Stimulated activated CD4-positive, alpha-beta T cell treated with anti-CD3 and anti-CD28 coated beads, Interleukin-12 subunit alpha, Interleukin-12 subunit beta, amount 100 ng/mL, for 4 hours (primary cell): Measurements from ENCODE around the gene SCD5.

ENCODE experiments used
- DNase-seq: peaks from one replicate; pipeline ENCODE4 v3.0.0-alpha.2; 2020

The SCD5 gene

DNA sequence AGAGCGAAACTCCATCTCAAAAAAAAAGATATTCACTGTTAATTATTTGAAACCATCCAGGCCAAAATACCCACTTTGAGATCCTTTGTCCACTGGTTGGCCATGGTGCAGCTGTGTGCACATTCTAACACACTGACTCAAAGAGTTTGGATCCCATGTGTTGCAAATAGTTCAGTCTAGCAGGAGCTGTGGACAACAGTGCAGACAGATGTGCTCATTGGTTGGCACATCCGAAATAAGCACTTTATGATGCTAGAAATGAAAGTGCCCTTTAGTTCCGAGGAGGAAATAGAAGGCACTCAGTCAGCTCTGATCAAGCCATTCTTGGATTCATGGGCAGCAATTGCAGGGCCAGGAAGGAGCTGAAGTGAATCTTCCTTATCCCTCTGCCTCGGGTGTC lies 173.8 kb downstream of the SCD5 start:
- no peak for DNase-seq

DNA sequence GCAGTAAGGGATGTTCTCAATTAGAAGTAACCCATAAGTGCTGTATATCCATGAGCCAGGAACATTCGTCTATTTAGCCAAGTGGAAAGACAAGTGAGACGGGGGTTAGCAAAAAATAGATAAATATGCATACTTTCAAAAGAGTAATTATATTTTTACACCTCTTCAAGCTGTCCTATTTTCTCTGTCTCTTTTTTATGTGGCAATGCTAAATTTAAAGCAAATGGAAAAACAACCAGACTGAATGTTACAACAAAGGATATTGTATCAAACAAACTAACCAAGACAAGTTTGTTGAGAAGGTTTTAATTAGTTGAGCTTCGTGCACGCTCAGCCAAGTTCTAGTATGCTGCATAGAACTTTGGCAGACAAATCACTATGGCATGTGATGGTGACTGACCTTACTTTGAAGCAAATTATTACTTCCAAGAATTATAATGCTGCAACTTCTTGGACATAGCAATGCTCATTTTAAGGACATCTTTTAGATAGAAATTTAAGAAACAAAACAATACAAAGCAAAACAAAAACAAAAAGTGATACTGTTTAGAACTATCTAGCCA lies 175.4 kb downstream of the SCD5 start:
- DNase-seq: no peak

DNA sequence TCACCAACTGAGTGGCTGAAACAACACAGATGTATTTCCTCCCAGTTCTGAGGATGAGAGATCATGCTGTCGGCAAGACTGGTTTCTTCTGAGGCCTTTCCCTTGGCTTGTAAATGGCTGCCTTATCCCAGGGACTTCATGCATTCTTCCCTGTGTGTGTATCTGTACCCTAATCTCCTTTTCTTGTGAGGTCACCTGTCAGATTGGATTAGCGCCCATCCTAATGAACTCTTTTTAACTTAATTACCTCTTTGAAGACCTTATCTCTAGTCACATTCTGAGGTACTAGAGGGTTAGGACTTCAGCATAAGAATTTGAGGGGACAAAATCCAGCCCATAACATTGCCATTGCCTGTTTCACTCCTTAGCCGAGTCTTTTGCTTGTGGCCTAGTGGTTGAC lies 177.3 kb downstream of the SCD5 start:
- DNase-seq: no peak

DNA sequence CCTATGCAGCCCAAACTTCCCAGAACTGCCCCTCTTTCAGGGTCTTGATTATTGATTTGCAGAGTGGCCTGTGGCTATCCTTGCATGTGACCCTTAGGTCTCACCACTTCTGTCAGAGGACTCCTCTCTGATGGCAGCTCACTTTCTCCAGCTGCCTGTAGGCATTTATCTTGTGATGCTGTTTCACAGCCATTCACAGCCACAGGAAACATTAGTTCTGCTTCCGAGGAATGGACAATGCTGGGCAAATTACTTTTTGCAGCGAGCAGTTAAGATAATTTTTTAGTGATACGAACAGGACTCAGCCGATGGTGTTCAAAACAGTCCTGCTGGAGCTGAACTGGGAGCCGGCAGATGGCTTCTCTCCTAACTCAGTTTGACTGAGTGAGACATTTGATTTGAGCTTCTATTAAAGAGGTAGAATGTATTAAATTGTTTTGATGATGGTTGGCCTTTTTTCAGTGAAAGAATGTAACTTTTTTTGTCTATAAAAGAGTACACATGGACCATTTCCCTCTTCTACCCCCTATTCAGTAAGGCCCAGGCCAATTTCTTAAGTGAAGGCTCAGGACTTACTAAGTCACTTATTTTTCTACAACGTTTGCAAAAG lies 178.4 kb downstream of the SCD5 start:
- no peak for DNase-seq

DNA sequence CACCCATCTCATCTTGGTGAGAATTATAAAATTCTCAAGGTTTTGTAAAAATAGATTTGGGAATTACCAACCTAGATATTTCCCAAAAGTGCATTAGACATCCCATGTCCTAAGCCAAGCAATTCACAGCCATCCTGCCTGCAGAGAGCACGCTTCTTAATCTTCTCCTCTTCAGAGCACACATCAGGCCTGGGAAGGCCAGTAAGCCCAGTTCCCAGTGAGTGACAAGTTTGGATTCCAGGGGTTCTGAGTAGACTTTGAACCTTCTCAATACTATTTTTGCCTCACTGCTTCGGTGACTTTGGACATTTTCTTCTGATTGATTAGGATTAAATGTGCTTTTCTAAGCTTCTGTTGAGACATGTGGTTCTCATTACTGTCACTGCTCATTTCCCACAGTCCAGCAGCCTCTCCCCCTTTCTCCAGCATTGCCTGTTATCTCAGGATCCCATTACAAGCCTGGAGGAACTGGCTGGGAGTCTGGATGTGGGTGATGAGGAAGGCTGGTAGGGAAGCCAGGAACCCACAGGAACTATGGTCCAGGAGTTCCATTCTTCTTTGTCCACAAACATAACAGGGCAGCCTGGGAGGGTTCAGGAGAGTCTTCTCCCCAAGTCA lies 180.4 kb downstream of the SCD5 start:
- DNase-seq: no peak

DNA sequence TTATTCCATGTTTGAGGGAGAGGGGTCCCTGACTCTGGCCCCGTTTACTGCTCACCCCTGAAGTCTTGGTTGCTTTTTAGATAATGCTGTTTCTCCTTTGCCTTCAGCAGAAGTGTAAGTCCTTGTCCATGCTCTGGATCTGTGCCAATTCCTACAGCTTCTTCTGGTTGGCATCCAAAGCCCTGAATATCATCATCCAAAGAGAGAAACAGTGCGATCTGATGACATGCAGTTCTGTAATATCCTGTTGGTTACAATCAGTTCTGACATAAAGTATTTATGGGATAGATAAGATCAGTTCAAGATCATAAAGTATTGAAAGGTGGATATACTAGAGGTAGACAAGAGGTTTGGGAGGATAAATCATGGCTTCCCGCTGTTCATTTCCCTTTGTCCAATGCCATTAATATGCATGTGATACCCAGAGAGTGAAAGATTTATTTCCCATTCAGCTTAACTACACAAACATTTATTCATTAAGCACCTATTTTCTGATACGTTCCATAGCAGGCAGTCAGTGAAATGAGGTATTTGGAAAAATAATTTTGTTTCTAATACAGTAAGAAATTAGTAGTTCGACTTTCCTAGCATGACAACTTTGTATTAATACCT lies 183.7 kb downstream of the SCD5 start:
- DNase-seq: no peak

DNA sequence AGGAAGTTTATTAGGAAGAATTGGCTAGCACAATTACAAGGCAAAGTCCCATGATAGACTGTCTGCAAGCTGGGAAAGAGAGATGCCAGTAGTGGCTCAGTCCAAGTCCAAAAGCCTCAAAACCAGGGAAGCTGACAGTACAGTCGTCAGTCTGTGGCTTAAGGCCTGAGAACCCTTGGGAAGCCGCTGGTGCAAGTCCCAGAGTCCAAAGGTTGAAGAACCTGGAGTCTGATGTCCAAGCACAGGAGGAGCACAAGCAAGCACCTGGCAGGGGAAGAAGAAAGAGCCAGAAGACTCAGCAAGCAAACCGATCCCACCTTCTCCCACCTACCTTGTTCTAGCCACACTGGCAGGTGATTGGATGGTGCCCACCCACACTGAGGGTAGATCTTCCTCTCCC lies 185.5 kb downstream of the SCD5 start:
- no peak for DNase-seq

DNA sequence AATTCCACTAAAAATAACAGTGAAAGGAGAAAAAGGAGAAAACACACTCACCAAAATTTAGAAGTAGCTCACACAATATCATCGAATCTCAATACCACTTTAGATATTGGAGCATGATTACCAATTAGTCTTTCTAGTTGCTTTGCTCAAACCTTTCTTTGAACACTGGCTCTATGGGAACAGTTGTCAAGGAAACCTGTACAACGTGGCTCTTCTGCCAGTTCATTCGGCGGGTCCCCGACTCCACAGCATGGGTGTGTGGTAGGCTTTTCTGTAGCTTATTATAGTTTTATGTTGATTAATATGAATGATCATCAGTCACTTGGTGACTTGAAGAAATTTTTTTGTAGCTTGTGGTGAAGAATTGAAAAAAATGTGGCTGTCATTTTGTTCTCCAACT lies 186.6 kb downstream of the SCD5 start:
- no peak for DNase-seq

DNA sequence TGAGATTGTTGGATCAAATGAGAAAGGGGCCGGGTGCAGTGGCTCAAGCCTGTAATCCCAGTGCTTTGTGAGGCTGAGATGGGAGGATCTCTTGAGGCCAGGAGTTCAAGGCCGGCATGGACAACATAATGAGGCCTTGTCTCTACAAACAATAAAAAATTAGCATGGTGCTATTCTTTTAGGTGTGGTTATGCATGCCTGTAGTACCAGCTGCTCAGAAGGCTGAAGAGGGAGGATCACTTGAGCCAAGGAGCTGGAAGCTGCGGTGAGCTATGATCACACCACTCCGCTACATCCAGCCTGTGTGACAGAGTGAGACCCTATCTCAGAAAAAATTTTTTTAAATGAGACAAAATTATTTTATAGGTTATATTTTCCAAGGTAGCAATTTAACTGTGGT lies 187.1 kb downstream of the SCD5 start:
- no peak for DNase-seq

DNA sequence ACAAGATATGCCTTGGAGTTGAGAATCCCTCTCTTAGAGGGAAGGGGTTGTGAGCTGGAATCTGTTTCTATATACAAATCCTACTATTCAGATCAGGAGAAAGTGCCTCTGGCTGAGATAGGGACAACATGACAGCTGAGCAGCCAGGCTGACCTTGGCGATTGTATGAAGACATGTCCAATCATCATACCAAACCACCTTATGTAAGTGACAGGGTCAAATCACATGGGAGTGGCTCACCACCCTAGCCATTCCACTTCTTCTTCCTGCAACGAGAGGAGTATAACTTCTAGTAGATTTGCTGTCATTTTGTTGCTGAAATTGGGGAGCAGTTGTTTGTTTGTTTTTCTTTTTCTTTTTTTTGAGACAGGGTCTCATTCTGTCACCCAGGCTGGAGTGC lies 188.6 kb downstream of the SCD5 start:
- DNase-seq: no peak

DNA sequence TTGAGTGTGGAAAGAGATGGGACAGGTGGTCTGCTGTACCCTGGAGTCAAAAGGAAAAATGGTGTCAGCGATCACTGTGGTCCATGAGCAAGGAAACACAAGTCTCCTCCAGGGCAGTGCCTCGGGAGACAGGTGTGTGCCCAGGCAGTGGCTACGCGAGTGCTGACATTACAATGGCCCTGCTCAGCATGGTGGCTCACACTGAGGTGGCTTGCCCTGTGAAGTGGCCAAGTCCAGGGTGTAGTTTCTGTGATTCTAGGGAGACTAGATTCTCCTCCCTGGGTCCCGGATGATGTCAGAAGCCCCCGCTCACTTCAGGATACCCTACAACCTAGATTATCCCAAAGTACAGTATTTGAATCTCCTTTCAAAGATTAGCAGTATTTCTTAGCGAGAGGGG lies 192.0 kb downstream of the SCD5 start:
- no peak for DNase-seq

DNA sequence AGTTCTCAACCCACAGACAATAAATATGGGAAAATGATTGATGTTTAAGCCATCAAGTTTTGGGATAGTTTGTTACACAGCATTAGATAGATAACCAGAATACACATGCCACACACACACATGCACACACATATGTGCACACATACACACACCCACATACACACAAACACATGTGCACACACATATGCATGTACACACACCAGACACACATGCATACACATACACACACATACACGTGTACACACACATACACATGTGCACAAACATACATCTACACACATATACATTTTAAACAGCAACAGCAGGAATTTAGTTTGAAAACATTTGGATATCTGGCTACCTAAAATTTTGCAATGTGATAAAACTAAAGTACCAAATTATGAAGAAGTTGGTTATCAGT lies 194.1 kb downstream of the SCD5 start:
- DNase-seq: no peak

DNA sequence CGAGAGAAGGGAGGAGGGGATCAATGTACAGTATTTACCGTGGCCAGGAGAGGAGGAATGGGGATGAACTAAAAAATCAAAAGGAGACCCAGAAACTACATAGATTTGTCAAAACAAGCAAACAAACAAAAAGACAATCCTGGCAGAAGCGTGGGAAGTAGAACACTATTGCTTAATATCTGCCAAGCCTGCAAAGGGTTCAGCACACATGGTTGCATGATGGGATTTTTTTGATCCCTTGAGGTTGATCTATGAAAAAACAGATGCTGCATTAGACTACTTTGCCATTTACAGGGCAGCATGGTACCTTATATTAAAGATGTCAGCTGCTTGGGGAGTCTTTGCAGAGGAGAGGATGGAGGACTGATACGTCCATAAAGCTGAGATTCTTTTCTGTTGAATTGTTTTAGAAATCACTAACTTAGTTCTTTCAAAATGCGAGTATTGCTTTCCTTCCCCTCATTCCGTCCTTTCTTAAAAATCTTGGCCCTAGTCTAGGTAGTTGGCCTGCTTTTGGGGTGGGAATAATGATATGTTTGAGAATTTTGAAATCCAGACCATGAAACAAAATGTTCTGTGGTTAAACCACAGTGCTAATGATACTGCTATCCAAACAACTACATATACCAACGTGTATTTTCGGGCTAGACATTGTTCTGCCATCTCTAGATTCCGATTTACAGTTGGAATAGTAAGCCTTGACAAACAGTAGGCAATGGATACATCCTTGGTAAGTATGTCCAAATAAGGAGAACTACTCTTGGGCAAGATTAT lies 197.2 kb downstream of the SCD5 start:
- DNase-seq: no peak

DNA sequence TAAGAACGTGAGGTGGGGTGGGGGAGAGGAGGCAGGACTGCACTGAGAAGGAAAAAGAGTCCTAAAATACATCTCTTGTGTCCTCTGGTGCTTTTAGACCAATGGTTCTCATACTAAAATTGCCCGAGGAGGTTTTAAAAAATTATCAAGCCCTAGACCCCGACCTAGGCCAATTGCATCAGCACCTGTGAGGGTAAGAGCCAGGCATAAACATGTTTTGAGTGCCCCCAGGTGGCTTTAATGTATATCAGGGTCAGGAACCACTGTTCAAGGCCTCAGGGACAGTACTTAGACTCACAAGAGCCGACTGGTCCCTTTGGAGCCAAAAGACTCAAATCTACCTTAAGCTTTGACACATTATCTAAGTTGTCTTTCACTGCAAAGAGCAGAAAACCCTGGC lies 199.3 kb downstream of the SCD5 start:
- DNase-seq: no peak

DNA sequence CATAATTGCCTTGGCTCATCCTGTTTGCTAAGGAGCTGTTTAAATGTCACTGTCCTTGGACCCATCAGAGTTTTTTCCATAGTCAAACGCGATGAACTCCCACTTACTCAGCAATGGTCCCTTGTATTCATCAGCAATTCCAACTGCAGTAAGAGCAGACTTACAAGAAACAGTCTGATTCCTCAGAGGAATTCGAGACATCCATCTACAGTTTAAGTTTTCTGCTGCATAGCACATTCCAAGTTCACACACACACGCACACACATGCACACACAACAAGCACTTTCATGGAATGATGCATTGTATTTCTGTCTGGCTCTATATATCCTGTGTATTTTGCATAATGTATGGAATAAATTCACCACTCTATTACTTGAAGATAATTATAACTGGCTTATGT lies 204.1 kb downstream of the SCD5 start:
- DNase-seq: no peak

DNA sequence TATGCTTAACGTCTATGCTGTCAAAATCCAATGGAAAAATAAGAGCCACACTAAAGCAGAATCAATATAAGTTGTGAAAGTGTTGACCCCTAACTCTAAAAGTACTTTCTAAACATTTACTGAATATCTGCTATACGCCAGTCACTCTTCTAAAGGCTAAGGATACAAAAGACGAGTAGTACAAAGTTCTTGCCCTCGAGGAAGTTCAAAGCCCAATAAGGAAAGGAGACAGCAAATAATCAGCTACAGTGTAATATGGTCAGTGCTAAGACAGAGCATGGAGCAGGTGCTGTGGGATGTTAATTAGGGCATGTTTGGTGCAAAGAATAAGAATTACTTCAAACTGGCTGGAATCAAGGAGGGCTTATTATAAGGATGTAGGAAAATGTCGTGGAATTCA lies 205.2 kb downstream of the SCD5 start:
- DNase-seq: no peak

DNA sequence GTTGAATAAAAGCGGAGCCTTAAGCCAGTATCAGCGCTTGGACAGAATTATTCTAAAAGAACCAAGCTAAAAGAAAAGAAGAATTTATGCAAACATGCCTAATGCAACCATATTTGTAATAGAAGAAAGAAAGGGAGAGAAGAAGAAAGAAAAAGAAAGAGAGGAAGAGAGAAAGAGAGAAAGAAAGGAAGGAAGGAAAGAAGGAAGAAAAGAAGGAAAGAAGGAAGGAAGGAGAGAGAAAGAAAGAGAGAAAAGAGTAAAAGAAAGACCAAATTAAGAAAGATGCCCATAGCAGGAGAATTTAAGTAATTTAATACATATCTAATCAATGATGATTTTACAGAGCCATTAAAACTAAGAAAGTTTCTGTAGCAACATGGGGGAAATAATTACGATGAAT lies 206.0 kb downstream of the SCD5 start:
- DNase-seq: no peak

DNA sequence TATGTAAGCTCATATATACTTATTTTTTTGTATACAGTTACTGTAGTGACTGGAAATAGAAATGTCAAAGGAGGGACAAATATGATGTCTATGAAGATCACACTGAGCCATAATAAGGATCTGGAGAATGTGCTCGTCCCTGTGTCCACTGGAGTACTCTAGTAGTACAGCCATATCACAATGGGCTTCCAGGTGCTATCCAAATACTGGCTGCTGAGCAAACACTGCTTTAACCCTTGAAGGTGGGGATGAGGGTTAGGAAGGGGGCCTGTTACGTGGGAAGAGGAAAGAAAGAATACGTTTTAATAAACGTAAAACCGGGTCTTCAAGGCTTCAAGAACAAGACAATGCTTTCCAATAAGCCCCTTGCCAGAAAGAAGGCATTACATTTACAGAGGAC lies 207.0 kb downstream of the SCD5 start:
- no peak for DNase-seq

DNA sequence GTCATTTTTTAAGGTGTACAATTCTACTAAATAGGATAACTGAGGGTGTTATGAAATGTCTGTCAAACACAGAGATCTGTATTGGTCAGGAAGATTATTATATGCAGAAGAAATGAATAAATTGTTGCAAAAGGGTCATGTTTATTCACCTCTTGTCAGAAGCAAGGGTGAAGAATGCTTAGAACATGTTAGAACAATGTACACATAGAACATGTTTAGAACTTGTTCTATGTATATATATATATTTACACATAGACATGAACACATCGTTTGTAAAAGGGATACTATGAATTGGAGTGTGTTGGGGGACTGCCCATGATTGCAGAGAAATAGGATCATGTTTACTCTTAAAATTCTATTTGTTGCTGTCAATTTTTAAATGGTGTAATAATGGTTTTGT lies 208.8 kb downstream of the SCD5 start:
- DNase-seq: no peak

DNA sequence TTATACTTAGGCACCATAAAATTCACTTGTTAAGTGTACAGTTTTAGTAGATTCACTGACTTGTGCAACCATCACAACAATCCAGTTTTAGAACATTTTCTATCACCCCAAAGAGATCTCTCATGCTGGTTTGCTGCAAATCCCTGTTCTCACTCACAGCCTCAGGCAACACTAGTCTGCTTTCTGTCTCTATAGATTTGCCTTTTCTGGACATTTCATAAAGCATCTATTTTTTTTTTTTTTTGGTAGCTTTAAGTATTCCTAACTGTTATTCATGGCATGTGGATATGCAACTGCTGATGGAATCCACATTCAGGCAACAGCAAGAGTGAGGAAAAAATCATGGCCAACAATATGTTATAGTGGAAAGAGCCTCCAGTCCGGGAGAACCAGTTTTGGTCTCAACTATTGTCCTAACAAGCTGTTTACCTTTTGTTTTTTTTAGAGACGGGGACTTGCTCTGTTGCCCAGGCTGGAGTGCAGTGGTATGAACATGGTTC lies 209.8 kb downstream of the SCD5 start:
- DNase-seq: no peak

DNA sequence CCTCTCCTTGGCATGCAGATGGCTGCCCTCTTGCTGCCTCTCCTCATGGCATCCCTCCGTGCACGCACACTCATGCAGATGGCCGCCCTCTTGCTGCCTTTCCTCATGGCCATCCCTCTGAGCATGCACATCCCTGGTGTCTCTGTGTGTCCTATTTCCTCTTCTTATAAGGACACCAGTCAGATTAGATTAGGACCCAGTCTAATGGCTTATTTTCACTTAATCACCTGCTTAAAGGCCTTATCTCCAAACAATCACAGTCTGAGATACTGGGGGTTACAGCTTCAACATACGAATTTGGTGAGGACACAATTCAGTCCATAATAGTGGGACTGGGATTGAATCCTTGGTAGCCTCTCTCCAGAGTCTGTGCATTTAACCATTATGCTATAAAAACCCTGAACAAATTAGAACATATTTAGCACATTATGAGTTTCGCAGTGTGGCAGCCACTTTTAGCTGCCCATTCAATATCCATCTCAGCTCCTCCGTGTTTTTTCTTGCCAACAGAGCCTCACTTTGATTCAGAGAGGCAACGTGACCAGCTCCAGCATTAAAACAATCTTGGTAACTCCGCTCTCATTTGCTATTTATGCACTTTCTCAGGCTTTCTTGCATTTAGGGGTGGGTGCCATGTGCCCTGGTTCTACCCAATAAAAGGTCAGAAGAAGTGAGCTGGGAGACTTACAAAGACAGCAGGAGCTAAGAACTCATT lies 210.6 kb downstream of the SCD5 start:
- DNase-seq: no peak

DNA sequence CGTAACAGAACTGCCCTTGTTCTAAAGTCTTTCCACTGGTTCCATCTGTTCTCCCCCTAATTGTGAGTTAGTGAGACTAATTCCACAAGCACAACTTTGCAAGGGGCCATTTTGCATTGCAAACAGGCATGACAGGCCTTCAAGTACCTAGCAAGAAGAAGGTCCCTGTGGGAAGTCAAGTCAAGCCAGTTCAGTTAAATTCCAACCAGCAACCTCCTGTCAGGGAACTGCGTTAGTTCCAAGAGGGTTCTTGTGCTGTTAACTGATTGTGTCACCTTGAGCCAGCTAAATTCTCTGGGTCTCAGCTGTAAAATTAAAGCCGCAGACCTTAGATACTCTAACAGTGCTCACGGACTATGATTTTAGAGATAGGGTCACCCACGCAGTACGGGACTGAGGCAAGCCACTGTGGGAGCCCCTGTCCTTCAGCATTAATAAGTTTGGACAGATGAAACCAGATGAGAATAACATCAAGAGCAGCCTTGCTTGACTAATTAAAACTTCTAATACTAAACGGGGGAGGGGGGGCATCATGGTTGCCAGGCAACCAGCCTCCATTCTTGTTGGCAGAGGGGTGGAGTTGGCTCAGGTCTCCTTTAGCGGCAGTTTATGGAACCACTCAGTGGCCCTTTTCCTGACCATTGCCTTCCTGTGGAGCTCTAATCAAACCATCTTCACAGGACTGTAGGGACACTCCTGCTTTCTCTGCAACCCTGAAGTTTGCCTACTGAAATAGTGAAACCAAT lies 212.7 kb downstream of the SCD5 start:
- DNase-seq: no peak
